ENCODE results near the gene DNAH6. TPM values are rescaled to one million over a fixed set of nuclear protein-coding genes. Genes with fewer than 3 reads are reported as not detected.
"Not testable (repeated sequence)": the region's sequence is repeated elsewhere in the genome, so short reads cannot be mapped to it uniquely, and the experiment has no call there.

The DNAH6 gene, protein sequence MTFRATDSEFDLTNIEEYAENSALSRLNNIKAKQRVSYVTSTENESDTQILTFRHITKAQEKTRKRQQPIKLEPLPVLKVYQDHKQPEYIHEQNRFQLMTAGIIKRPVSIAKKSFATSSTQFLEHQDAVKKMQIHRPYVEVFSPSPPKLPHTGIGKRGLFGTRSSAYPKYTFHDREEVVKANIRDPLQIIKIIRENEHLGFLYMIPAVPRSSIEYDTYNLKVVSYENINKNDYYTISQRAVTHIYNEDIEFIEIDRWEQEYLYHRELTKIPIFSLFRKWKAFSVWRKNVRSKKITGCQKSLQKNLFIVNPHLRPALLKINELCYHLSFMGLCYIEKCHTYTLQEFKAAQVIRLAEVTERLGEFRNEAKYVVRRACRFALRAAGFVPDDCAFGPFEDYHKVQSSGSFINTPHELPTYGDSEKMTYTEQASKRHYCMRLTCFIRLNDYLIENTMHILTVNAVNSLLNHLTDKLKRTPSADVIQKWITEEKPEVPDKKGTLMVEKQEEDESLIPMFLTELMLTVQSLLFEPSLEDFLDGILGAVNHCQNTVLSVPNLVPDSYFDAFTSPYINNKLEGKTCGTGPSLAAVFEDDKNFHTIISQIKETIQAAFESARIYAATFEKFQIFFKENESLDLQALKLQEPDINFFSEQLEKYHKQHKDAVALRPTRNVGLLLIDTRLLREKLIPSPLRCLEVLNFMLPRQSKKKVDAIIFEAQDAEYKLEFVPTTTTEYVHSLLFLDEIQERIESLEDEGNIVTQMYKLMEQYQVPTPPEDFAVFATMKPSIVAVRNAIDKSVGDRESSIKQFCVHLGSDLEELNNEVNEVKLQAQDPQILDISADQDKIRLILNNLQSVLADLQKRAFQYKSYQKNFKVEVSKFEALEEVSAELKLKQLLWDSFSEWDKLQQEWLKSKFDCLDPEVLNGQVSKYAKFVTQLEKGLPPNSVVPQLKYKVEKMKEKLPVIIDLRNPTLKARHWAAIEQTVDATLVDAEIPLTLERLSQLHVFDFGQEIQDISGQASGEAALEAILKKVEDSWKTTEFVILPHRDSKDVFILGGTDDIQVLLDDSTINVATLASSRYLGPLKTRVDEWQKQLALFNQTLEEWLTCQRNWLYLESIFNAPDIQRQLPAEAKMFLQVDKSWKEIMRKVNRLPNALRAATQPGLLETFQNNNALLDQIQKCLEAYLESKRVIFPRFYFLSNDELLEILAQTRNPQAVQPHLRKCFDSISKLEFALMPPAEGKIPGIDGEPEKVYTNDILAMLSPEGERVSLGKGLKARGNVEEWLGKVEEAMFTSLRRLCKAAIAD (N-terminal part only)
- 1.2 and 2.6 TPM in 2 replicates for total RNA-seq (ENCODE audit: low replicate concordance)

DNA sequence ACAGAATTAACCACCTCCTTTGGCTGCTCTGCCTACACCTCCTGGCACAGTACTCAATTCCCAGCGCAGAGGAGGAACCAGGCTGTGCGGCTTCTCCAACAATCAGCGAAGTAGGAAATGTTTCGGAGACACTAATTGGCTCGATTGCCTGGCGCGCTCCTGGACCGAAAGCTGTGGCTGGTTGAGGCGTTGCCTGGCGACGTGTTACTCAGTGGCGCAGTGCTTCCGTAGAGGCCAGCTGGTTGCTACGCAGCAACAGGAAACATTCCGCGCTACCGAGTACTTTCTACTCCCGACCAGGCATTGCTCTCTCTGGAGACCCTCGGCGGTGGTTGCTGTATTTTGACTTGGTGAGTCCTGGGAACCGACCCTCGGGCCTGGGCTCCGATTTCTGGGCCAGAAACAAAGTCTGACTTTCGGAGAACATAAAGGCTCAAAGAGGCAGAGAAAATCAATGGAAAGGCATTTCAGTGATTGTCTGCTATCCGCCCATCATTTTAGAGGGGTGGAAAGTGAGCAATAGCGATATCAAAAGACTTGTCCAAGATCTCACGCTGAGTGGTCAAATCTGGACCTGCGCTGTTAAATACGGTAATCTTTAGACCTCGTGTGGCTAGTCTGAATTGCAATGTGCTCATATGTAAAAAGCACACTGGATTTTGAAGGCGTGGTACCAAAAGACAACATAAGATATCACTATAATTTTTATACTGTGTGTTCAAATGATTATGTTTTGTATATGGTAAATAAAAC lies at the start of gene DNAH6:
Gene DNAH6, plus strand, starts transcription at position 265 of the 753 bp plus-strand sequence. CDS start 1,329 bp downstream, outside the sequence.
- H3K4me1 Mint-ChIP-seq, result peaks cover 2% of the 10 kb centered on the region
- Histone ChIP-seq H3K4me1 (no peaks in the 10 kb centered on the region), H3K4me2 (peak within 1 kb of the TSS; percentile 80), H2AFZ (replicated peaks) (peak within 1 kb of the TSS; percentile 96), H4K20me1 (ENCODE audit: low read depth) (no peaks in the 10 kb centered on the region), H3K9ac (no peak within 1 kb of the TSS), H3K27ac (no peak within 1 kb of the TSS), H3K36me3 (no peaks in the 10 kb centered on the region), H3F3A (ENCODE audit: low read depth) (peaks cover 5% of the 10 kb centered on the region), H3K4me3 (peak within 1 kb of the TSS; percentile 52), H3K27me3 (peaks cover 20% of the 10 kb centered on the region), H3K79me2 (ENCODE audit: low read depth) (no peaks in the 10 kb centered on the region), H3K9me3 (ENCODE audit: low read depth) (no peaks in the 10 kb centered on the region)
- peak within 1 kb of the TSS; percentile 68 for H3K27ac Mint-ChIP-seq
- peaks cover 12% of the 10 kb centered on the region for H3K9me3 Mint-ChIP-seq
- no peaks in the 10 kb centered on the region for H3K36me3 Mint-ChIP-seq
- TF ChIP-seq EZH2phosphoT487 (IDR thresholded peaks at IDR 0.05) (no peak), EZH2 (IDR thresholded peaks at IDR 0.05) (no peak)
- TF ChIP-seq, protein P1, sequence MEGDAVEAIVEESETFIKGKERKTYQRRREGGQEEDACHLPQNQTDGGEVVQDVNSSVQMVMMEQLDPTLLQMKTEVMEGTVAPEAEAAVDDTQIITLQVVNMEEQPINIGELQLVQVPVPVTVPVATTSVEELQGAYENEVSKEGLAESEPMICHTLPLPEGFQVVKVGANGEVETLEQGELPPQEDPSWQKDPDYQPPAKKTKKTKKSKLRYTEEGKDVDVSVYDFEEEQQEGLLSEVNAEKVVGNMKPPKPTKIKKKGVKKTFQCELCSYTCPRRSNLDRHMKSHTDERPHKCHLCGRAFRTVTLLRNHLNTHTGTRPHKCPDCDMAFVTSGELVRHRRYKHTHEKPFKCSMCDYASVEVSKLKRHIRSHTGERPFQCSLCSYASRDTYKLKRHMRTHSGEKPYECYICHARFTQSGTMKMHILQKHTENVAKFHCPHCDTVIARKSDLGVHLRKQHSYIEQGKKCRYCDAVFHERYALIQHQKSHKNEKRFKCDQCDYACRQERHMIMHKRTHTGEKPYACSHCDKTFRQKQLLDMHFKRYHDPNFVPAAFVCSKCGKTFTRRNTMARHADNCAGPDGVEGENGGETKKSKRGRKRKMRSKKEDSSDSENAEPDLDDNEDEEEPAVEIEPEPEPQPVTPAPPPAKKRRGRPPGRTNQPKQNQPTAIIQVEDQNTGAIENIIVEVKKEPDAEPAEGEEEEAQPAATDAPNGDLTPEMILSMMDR (IDR thresholded peaks at IDR 0.05), result no peak
- H3K27me3 Mint-ChIP-seq (ENCODE audit: insufficient read depth, low read depth), result peaks cover 2% of the 10 kb centered on the region
- DNase-seq (ENCODE audit: low spot score), result peak; percentile 97
- H3K4me3 Mint-ChIP-seq, result peak within 1 kb of the TSS; percentile 76

DNA sequence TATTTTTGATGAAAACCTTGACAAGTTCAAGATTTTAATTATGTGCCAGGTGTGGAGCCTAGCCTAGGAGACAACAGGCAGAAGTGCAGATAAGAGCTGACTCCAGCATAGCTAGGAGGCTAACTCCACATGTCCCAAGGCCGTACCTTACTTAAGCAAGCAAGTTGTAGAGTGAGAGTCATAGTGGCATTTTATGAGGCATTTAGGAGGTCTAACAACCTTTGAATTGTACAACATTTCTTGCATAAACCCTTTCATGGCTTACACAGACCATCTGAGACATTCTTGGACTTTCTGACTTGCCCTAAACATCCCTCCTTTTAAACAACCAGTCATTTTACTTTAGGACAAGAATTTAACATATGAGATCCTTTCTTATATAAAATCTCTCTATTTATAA lies 48.9 kb upstream of the DNAH6 start:
- H3K4me2 ChIP-seq, result no peak overlapping the region
- TF ChIP-seq EZH2 (IDR thresholded peaks at IDR 0.05) (no peak), EZH2phosphoT487 (IDR thresholded peaks at IDR 0.05) (no peak)
- TF ChIP-seq, protein P1 (IDR thresholded peaks at IDR 0.05), result no peak
- H3K9ac ChIP-seq, result no peak overlapping the region
- no peak overlapping the region for H3K4me3 Mint-ChIP-seq
- no peaks in the 10 kb centered on the region for H4K20me1 ChIP-seq (ENCODE audit: low read depth)
- peaks cover 3% of the 10 kb centered on the region for H3K27me3 Mint-ChIP-seq (ENCODE audit: insufficient read depth, low read depth)
- H3K27ac Mint-ChIP-seq, result no peak overlapping the region
- H3K4me1 Mint-ChIP-seq, result no peaks in the 10 kb centered on the region
- H3K27ac ChIP-seq, result no peak overlapping the region
- H3K9me3 Mint-ChIP-seq, result peaks cover 44% of the 10 kb centered on the region
- H3K27me3 ChIP-seq, result no peaks in the 10 kb centered on the region
- no peak for DNase-seq (ENCODE audit: low spot score)
- no peaks in the 10 kb centered on the region for H3K79me2 ChIP-seq (ENCODE audit: low read depth)
- H2AFZ ChIP-seq (replicated peaks), result no peak overlapping the region
- H3K9me3 ChIP-seq (ENCODE audit: low read depth), result peaks cover 18% of the 10 kb centered on the region
- H3K4me1 ChIP-seq, result no peaks in the 10 kb centered on the region
- peaks cover 6% of the 10 kb centered on the region for H3K36me3 Mint-ChIP-seq
- no peak overlapping the region for H3K4me3 ChIP-seq
- no peaks in the 10 kb centered on the region for H3K36me3 ChIP-seq
- no peaks in the 10 kb centered on the region for H3F3A ChIP-seq (ENCODE audit: low read depth)

DNA sequence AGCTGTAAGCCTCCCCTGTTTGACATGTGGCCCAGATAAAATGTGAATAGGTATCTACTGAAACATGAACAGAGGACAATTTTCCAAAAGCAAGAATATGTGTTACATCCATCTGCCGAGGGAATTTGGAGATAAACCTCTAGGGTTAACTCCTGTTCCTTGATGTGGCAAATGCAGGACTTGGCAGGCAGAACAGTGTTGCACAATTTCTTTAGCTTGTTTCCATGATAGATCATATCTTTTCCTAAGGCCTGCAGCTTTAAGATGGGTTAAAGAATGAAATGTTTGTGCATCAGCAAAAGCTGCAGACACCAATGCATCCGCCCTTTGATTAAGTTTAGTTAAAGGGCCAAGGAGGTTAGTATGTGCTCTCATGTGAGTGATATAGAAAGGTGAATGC lies 43.9 kb upstream of the DNAH6 start:
- not testable (repeated sequence) for H3K4me1 ChIP-seq; H3K27me3 ChIP-seq; H3K4me3 ChIP-seq; H3K4me1 Mint-ChIP-seq; DNase-seq (ENCODE audit: low spot score); H3K9ac ChIP-seq; H3K36me3 ChIP-seq; H3K4me3 Mint-ChIP-seq; H3K27ac Mint-ChIP-seq; H2AFZ ChIP-seq (replicated peaks); H3K4me2 ChIP-seq; H3K27ac ChIP-seq; H3K36me3 Mint-ChIP-seq; H3F3A ChIP-seq (ENCODE audit: low read depth); H3K79me2 ChIP-seq (ENCODE audit: low read depth); H4K20me1 ChIP-seq (ENCODE audit: low read depth); H3K9me3 ChIP-seq (ENCODE audit: low read depth); H3K27me3 Mint-ChIP-seq (ENCODE audit: insufficient read depth, low read depth)
- peaks cover 50% of the 10 kb centered on the region for H3K9me3 Mint-ChIP-seq

All from neural progenitor cell (in vitro differentiated cells).